ENCODE results near the gene STK39. TPM values are rescaled to one million over a fixed set of nuclear protein-coding genes. Genes with fewer than 3 reads are reported as not detected.

Gene STK39
- total RNA-seq, 1 donor from 2014 or later, result 26.2 TPM

DNA sequence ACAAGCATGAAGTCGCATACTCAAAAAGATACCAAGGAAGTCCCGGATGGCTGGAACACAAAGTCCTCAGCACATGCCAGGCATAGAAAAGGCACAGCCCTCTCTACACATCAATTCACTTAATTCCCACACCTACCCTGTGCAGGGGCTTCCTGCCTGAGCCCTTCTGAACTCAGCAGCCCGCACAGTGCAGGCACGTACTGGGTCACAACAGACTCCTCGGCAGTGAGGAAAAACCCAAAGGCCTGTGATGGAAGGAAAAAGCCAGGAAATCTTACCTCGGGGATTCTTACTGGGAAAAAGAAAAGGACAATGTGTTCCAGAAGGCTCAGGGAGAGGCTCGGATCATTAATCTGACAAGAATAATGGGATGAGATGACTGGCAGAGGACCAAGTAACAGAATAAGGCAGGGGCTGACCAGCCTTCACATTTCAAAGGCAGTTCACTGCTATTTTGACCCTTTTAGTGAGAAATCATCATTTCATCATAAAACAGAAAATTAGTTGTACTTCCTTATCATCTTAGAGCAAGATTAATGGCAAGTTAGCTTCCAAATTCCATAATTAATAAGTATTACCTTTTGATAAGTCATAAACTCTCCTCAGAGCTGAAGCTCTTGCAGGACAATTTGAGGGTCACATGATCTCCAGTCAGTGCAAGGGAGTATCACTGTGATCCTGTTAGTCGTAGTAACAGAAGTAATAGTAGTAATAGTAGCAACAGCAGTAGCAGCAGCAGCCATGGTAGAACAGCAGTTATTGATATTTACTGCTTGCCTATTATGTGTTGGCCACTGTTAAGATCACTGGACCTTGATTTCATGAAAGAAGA, 87.4 kb downstream of the STK39 start:
- Mint-ChIP-seq H3K27me3 (no peaks in the 10 kb centered on the region), H3K36me3 (peaks cover 20% of the 10 kb centered on the region), H3K9me3 (no peaks in the 10 kb centered on the region), H3K27ac (no peak overlapping the region), H3K4me3 (no peak overlapping the region), H3K4me1 (ENCODE audit: unreplicated experiment) (peaks cover 25% of the 10 kb centered on the region)
- TF ChIP-seq, protein P1, sequence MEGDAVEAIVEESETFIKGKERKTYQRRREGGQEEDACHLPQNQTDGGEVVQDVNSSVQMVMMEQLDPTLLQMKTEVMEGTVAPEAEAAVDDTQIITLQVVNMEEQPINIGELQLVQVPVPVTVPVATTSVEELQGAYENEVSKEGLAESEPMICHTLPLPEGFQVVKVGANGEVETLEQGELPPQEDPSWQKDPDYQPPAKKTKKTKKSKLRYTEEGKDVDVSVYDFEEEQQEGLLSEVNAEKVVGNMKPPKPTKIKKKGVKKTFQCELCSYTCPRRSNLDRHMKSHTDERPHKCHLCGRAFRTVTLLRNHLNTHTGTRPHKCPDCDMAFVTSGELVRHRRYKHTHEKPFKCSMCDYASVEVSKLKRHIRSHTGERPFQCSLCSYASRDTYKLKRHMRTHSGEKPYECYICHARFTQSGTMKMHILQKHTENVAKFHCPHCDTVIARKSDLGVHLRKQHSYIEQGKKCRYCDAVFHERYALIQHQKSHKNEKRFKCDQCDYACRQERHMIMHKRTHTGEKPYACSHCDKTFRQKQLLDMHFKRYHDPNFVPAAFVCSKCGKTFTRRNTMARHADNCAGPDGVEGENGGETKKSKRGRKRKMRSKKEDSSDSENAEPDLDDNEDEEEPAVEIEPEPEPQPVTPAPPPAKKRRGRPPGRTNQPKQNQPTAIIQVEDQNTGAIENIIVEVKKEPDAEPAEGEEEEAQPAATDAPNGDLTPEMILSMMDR (conservative IDR thresholded peaks at IDR 0.05), result no peak
- DNase-seq (ENCODE audit: extremely low spot score, unreplicated experiment), result no peak

DNA sequence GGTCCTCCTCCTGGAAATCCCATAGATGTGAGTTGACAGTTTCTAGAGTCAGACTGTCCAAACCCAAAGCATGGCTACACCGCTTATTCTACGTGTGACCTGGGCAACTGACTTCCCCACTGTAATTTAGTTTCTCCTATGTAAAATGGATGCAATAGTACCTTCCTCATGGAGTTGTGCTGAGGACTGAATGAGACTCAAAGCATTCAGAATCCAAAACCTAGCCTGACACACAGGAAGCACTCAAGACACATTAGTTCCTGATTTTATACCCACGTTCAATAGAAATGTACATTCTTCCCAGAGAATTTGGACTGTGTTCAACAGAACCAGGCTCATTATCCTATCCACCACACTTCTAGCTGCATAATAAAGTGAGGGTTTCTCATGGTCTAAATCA, 88.8 kb downstream of the STK39 start:
- Mint-ChIP-seq H3K4me3 (no peak overlapping the region), H3K27ac (no peak overlapping the region), H3K4me1 (ENCODE audit: unreplicated experiment) (peaks cover 29% of the 10 kb centered on the region), H3K36me3 (peaks cover 20% of the 10 kb centered on the region), H3K27me3 (no peaks in the 10 kb centered on the region), H3K9me3 (no peaks in the 10 kb centered on the region)
- TF ChIP-seq, protein P1 (conservative IDR thresholded peaks at IDR 0.05), result no peak
- no peak for DNase-seq (ENCODE audit: extremely low spot score, unreplicated experiment)

- H3K4me1 Mint-ChIP-seq (ENCODE audit: unreplicated experiment), result peaks cover 32% of the 10 kb centered on the region
These were observed 89.5 kb downstream of the STK39 start for GRCh38 chr2:168157926-168158325.

DNA sequence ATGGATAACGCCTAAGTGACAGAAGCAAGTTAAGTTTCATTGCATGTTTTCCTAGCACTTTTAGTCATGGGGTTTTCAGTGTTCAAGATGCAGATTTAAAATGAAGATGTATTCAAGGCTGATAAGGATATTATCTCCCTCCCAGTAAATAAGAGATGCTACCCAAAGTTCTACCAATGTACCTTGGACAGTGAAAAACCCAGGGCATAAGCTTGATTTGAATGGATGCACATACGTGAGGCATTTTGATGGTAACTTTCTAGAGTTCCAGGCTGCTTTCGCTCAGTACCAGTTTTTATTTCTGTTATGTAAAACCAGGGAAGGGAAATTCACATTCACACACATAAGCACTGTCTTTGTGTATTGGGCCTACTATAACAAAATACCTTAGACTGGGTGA, 90.3 kb downstream of the STK39 start:
- no peaks in the 10 kb centered on the region for H3K27me3 Mint-ChIP-seq
- no peak overlapping the region for H3K4me3 Mint-ChIP-seq
- TF ChIP-seq, protein P1 (conservative IDR thresholded peaks at IDR 0.05), result no peak
- peaks cover 20% of the 10 kb centered on the region for H3K36me3 Mint-ChIP-seq
- H3K4me1 Mint-ChIP-seq (ENCODE audit: unreplicated experiment), result peaks cover 32% of the 10 kb centered on the region
- peak overlapping the region; percentile 84 for H3K27ac Mint-ChIP-seq
- H3K9me3 Mint-ChIP-seq, result no peaks in the 10 kb centered on the region
- DNase-seq (ENCODE audit: extremely low spot score, unreplicated experiment), result no peak

More at GRCh38 chr2:168157926-168158325, 89.5 kb downstream of the STK39 start:
- TF ChIP-seq, protein P1 (conservative IDR thresholded peaks at IDR 0.05), result no peak
- H3K4me3 Mint-ChIP-seq, result peak overlapping the region; percentile 31
- no peak for DNase-seq (ENCODE audit: extremely low spot score, unreplicated experiment)
- H3K27ac Mint-ChIP-seq, result peak overlapping the region; percentile 84
- H3K9me3 Mint-ChIP-seq, result no peaks in the 10 kb centered on the region
- H3K27me3 Mint-ChIP-seq, result no peaks in the 10 kb centered on the region
- H3K36me3 Mint-ChIP-seq, result peaks cover 16% of the 10 kb centered on the region

DNA sequence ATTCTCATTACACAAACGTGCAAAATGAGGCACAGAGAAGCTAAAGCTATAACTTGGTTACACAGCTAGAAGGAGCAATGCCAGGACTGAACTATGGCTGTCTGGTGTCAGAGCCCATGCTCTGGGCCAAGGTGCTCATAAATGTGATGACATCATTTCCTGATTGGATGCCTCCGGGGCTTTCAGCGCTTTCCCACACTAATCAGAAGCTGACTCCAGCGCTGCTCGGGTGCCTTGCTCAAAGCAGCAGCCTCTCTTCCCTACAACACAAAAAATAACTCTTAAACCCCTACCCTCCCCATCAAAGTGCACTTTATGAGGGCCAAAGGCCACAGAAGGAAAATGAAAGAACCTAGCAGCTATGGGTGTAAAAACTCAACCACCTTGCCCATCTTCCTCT, 90.7 kb downstream of the STK39 start:
- Mint-ChIP-seq H3K4me1 (ENCODE audit: unreplicated experiment) (peaks cover 32% of the 10 kb centered on the region), H3K27ac (peak overlapping the region; percentile 84), H3K27me3 (no peaks in the 10 kb centered on the region), H3K9me3 (no peaks in the 10 kb centered on the region), H3K36me3 (peaks cover 20% of the 10 kb centered on the region), H3K4me3 (no peak overlapping the region)
- TF ChIP-seq, protein P1 (conservative IDR thresholded peaks at IDR 0.05), result no peak
- no peak for DNase-seq (ENCODE audit: extremely low spot score, unreplicated experiment)
